Lower lobe of right lung (tissue), 2 donors: ENCODE data around the gene B4GALT5. TPM values are rescaled to one million over a fixed set of nuclear protein-coding genes. Genes with fewer than 3 reads are reported as not detected.

Source experiments
- ATAC-seq, 2 donors: fragments of 200-7000 bp; cut with Tn5 transposase; one replicate each; pipeline ENCODE4 v1.9.1; 2020 to 2022; ENCODE audit warnings: mild to moderate bottlenecking in 2 of 2, moderate library complexity in 2 of 2
- DNase-seq: peaks from one replicate; pipeline ENCODE4 v3.0.0-alpha.2; 2020
- H3K27ac ChIP-seq: fragments of 200-600 bp; one replicate; pipeline ENCODE4 v1.8.0; 2022
- H3K27me3 ChIP-seq: fragments of 200-600 bp; one replicate; pipeline ENCODE4 v1.8.0; 2022; ENCODE audit warnings: low read depth
- H3K36me3 ChIP-seq: fragments of 200-600 bp; one replicate; pipeline ENCODE4 v1.8.0; 2022; ENCODE audit warnings: mild to moderate bottlenecking
- H3K4me1 ChIP-seq: fragments of 200-600 bp; one replicate; pipeline ENCODE4 v1.8.0; 2022
- H3K4me3 ChIP-seq: fragments of 200-600 bp; one replicate; pipeline ENCODE4 v1.8.0; 2022; ENCODE audit warnings: mild to moderate bottlenecking
- H3K9me3 ChIP-seq: fragments of 200-600 bp; one replicate; pipeline ENCODE4 v1.8.0; 2022
- intact Hi-C: fragments of 100-400 bp; cut with DNase I; formaldehyde crosslinking; loops from one replicate; pipeline ENCODE4 v1.11.0; 2022
- total RNA-seq: library from RNA; stranded (reverse); fragmentation: NEBNext Ultra II Directional; extraction: Animal tissue kit (Norgen Biotek cat#: 25700); gene quantifications from one replicate; pipeline ENCODE4 v1.2.1, GENCODE V29; 2021
- TF ChIP-seq, protein P1 (sequence below): fragments of 200-600 bp; IDR thresholded peaks from one replicate; pipeline ENCODE4 v1.8.0; 2022; ENCODE audit warnings: antibody characterized with exemption, mild to moderate bottlenecking
- donor health status: DM: no; HTN: yes; CAD: no; lungs with severe emphysema.

Gene B4GALT5
- total RNA-seq, 1 donor from 2014 or later: 39.5 TPM

DNA sequence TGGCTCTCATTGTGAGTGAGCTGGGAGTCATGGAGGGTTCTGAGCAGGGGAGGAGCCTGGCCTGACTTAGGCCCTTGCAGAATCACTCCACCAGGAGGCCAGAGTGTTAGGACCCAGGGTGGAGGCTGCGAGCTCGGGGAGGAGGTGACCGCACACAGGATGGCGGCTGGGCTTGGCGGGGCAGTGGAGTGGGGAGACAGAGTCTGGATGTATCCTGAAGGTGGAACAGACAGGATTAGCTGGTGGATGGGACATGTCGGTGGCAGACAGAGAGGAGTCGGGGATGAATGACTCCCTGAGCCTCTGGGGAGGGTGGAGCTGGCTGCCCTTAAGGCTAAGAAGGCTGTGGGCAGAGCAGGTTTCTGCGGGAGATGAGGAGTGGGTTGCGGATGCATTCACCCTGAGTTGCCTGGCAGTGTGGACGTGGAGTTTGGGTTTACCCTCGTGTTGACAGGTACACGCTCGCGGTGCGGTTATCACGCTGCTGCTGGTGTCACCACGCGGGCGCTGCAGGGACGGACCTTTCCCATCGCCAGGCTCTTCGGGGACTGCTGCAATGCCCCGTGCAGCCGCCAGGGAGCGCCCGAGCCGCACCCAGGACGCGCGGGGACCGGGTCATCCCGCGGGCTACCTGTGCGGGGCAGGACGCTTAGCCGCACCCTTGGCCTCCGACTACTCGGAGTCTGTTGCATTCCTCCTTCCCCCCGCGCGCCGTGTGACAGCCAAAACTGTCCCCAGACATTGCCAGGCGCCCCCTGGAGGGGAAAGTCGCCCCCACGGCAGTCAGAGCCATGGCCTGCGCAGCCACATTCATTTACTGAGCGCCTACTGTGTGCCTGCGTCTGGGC lies 102.8 kb downstream of the B4GALT5 start:
- DNase-seq: peak; percentile 90
- Histone ChIP-seq H3K4me1 (peaks cover 18% of the 10 kb centered on the region), H3K36me3 (no peaks in the 10 kb centered on the region), H3K27me3 (peaks cover 8% of the 10 kb centered on the region), H3K27ac (no peak overlapping the region), H3K4me3 (peak overlapping the region; percentile 34), H3K9me3 (no peaks in the 10 kb centered on the region)
- intact Hi-C loops: no loop called here
- TF ChIP-seq, protein P1, sequence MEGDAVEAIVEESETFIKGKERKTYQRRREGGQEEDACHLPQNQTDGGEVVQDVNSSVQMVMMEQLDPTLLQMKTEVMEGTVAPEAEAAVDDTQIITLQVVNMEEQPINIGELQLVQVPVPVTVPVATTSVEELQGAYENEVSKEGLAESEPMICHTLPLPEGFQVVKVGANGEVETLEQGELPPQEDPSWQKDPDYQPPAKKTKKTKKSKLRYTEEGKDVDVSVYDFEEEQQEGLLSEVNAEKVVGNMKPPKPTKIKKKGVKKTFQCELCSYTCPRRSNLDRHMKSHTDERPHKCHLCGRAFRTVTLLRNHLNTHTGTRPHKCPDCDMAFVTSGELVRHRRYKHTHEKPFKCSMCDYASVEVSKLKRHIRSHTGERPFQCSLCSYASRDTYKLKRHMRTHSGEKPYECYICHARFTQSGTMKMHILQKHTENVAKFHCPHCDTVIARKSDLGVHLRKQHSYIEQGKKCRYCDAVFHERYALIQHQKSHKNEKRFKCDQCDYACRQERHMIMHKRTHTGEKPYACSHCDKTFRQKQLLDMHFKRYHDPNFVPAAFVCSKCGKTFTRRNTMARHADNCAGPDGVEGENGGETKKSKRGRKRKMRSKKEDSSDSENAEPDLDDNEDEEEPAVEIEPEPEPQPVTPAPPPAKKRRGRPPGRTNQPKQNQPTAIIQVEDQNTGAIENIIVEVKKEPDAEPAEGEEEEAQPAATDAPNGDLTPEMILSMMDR: peak; percentile 99
- ATAC-seq: peak; percentile 91 to 95

DNA sequence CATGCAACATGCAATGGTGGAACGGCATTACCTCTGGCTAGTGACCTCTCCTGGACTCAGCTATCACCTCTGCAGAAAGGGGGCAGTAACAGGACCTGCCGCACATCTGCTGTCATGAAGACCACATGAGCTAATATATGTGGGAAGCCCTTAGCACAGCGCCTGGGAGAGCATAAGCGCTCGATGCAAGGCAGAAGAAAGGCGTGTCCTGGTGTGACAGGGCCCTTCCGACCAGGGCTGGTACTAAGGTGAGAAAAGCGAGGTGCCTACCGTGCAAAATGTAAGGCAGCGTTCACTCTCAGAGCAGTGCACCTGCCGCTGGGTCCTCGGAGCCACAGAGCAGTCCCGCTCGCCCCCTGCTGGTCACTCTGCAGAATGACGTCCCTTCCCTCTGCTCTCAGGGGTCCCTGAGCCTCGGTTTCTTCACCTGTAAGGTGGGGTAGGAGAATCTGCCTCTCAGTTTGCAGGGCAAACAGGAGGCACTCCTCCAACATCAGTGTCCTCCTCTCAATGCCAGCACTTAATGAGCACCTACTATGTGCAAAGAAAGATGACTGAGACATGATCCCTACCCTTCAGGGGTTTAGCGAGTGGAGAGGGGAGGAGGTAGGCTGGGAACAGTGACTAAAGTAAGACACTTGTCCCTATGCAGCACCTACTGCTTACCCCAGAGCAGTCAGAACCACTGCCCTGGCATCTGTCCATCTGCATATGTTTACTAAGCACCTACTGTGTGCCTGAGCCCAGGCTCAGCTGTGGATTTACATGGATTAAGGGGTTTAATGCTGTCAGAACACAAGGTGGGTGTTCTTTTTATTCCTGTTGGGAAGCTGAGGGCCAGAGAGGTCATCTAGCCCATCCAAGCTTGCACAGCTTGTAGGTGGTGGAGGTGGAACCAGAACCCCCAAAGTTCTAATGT lies 104.7 kb downstream of the B4GALT5 start:
- peak; percentile 74 to 82 for ATAC-seq
- H3K36me3 ChIP-seq: no peaks in the 10 kb centered on the region
- DNase-seq: peak; percentile 81
- intact Hi-C loops: loop anchor here (10.0 kb wide), 1 partner anchor 64 kb away; no protein-coding TSS in a partner anchor
- H3K9me3 ChIP-seq: no peaks in the 10 kb centered on the region
- H3K27me3 ChIP-seq: peaks cover 8% of the 10 kb centered on the region
- H3K4me3 ChIP-seq: peak overlapping the region; percentile 27
- no peak overlapping the region for H3K27ac ChIP-seq
- peaks cover 18% of the 10 kb centered on the region for H3K4me1 ChIP-seq
- TF ChIP-seq, protein P1: peak; percentile 98

DNA sequence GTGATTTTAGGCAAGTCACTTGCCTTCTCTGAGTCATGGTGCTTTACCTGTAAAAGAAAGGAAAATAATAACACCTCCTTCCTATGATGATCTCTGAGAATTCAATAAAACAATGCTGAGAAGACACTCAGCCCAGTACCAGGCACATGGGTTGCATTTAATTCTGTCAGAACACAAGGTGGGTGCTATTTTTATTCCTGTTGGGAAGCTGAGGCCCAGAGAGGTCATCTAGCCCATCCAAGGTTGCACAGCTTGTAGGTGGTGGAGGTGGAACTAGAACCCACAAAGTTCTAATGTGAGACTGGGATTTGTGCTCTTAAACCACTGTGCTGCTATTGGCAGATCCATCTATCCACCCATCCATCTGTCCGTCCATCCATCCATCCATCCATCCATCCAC lies 106.1 kb downstream of the B4GALT5 start:
- TF ChIP-seq, protein P1: no peak
- DNase-seq (no peak), ATAC-seq (no peak)
- Histone ChIP-seq H3K27ac (no peak overlapping the region), H3K27me3 (peaks cover 8% of the 10 kb centered on the region), H3K4me1 (peaks cover 18% of the 10 kb centered on the region), H3K9me3 (no peaks in the 10 kb centered on the region), H3K4me3 (no peak overlapping the region), H3K36me3 (no peaks in the 10 kb centered on the region)
- intact Hi-C loops: loop anchor here (10.0 kb wide), 1 partner anchor 63 kb away; no protein-coding TSS in a partner anchor

DNA sequence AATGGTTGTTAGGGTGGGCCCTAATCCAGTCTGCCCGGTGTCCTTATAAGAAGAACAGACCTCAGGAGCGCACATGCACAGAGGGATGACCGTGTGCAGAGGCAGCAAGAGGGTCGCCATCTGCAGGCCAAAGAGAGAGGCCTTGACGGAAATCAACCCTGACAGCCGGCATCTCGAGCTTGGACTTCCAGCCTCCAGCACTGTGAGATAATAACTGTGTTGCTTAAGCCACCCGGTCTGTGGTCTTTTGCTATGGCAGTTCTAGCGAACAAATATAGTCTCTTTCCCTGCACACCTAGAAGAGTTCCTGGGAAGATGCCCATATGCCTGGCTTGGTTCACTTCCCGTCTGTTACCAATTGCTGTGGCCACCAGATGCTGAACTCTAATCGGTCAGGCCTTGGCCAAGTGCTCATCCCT lies 110.5 kb downstream of the B4GALT5 start:
- peak in 1 of 2 donors; percentile 38 for ATAC-seq
- peaks cover 3% of the 10 kb centered on the region for H3K27me3 ChIP-seq
- no peak overlapping the region for H3K4me3 ChIP-seq
- no peak for DNase-seq
- no peak overlapping the region for H3K27ac ChIP-seq
- no peaks in the 10 kb centered on the region for H3K4me1 ChIP-seq
- TF ChIP-seq, protein P1: peak; percentile 11
- intact Hi-C loops: loop anchor here (10.0 kb wide), 1 partner anchor 58 kb away; no protein-coding TSS in a partner anchor
- H3K9me3 ChIP-seq: no peaks in the 10 kb centered on the region
- H3K36me3 ChIP-seq: no peaks in the 10 kb centered on the region
